Panc1 (cell line): ENCODE results near the gene TNK1. TPM values are rescaled to one million over a fixed set of nuclear protein-coding genes. Genes with fewer than 3 reads are reported as not detected.
A peak's percentile ranks its signal among the peaks of the same experiment; 100 is the strongest.

Experiments
- ATAC-seq: fragments of 200-7000 bp; cut with Tn5 transposase; 2 replicates; pipeline ENCODE4 v1.9.1; 2020; ENCODE audit warnings: mild to moderate bottlenecking, moderate library complexity
- BruUV-seq: library from RNA; stranded (reverse); fragments of 400-500 nt; replicated peaks from 2 replicates; lab custom pipeline; 2021; lab: Mats Ljungman, UMichigan
- CTCF ChIA-PET: fragments of 300-600 bp; sonication (Branson Sonifier 250); formaldehyde crosslinking; loops from one replicate; lab custom pipeline; 2022; ENCODE audit warnings: antibody characterized with exemption; lab: Charles Lee
- POLR2A ChIA-PET: fragments of 300-600 bp; sonication (Branson Sonifier 250); formaldehyde crosslinking; loops from one replicate; lab custom pipeline; 2022; ENCODE audit warnings: antibody characterized with exemption; lab: Charles Lee
- DNase-seq: peaks from one replicate; pipeline ENCODE4 v3.0.0-alpha.2; 2010; ENCODE audit warnings: low read depth, low spot score
- H3K27ac ChIP-seq: 2 replicates; pipeline ENCODE4 v1.5.1; 2011; ENCODE audit warnings: mild to moderate bottlenecking, low read length, inconsistent platforms
- H3K27me3 ChIP-seq: fragments of 200-500 bp; sonication (Bioruptor generic); 2 replicates; pipeline ENCODE4 v1.6.0; 2014; ENCODE audit warnings: low read length, inconsistent platforms; ENCODE audit not compliant: control insufficient read depth, insufficient read depth
- H3K36me3 ChIP-seq: fragments of 200-500 bp; sonication (Bioruptor generic); 2 replicates; pipeline ENCODE4 v1.5.1; 2014; ENCODE audit warnings: inconsistent platforms, mild to moderate bottlenecking, low read length, moderate library complexity; ENCODE audit not compliant: control insufficient read depth, insufficient read depth
- H3K4me1 ChIP-seq: 2 replicates; pipeline ENCODE4 v1.5.1; 2011; ENCODE audit warnings: inconsistent platforms, mild to moderate bottlenecking, low read length, moderate library complexity; ENCODE audit not compliant: control insufficient read depth, insufficient read depth
- H3K4me3 ChIP-seq, 2 experiments: 2 replicates each; pipeline ENCODE4 v1.5.1; 2011 to 2012; ENCODE audit warnings: low read depth in 2 of 2, low read length in 2 of 2, mild to moderate bottlenecking in 2 of 2, inconsistent platforms in 1 of 2, moderate library complexity in 1 of 2
- H3K9me3 ChIP-seq: fragments of 200-500 bp; sonication (Bioruptor generic); 2 replicates; pipeline ENCODE4 v1.5.1; 2014; ENCODE audit warnings: low read depth, mild to moderate bottlenecking, inconsistent platforms, low read length, moderate library complexity; ENCODE audit not compliant: control insufficient read depth, insufficient read depth
- CTCF ChIP-seq: fragments of 450-650 bp; IDR thresholded peaks from 2 replicates; pipeline ENCODE4 v1.5.1; 2017; ENCODE audit warnings: mild to moderate bottlenecking
- POLR2AphosphoS5 ChIP-seq: IDR thresholded peaks from 2 replicates; pipeline ENCODE4 v1.6.1; 2012; ENCODE audit warnings: mild to moderate bottlenecking, low read depth, low read length, moderate library complexity
- REST ChIP-seq, 2 experiments: IDR thresholded peaks; 2 replicates each; pipeline ENCODE4 v1.6.1; 2011 to 2012; ENCODE audit warnings: low read depth in 2 of 2, control low read depth in 1 of 2, low read length in 1 of 2, mild to moderate bottlenecking in 1 of 2, moderate library complexity in 1 of 2; ENCODE audit not compliant: insufficient read depth in 1 of 2
- SIN3A ChIP-seq: IDR thresholded peaks from 2 replicates; pipeline ENCODE4 v1.6.1; 2012; ENCODE audit warnings: low read depth, mild to moderate bottlenecking, low read length, moderate library complexity, borderline replicate concordance; ENCODE audit not compliant: insufficient read depth
- TCF7L2 ChIP-seq: IDR thresholded peaks from 2 replicates; pipeline ENCODE4 v1.6.1; 2011; ENCODE audit warnings: mild to moderate bottlenecking, low read depth, low read length, inconsistent platforms
- in situ Hi-C: cut with HindIII; loops from 2 replicates; pipeline ENCODE4 v1.10.0; 2016; ENCODE audit warnings: low sequenced_read_pairs, low pct_unique_long_range_greater_than_20kb
- intact Hi-C: fragments of 100-400 bp; cut with micrococcal nuclease; formaldehyde crosslinking; loops from one replicate; pipeline ENCODE4 v1.10.0; 2022; ENCODE audit not compliant: unreplicated experiment
- total RNA-seq: library from RNA; stranded (reverse); gene quantifications from one replicate; pipeline ENCODE4 v1.2.1, GENCODE V29; 2021; ENCODE audit not compliant: unreplicated experiment

TNK1 gene
- total RNA-seq, 1 experiment from 2014 or later: 6.2 TPM

- no TSS peak for BruUV-seq
- Histone ChIP-seq H3K4me3 (peak overlapping the region; percentile 51 to 63), H3K4me1 (no peaks in the 10 kb centered on the region), H3K9me3 (peaks cover 3% of the 10 kb centered on the region; the same call in 1 of the 2 replicates), H3K36me3 (peaks cover 2% of the 10 kb centered on the region; the same call in 1 of the 2 replicates), H3K27ac (peak overlapping the region; percentile 68), H3K27me3 (no peaks in the 10 kb centered on the region)
- TF ChIP-seq POLR2AphosphoS5 (no peak), REST (IDR thresholded peaks at IDR 0.05; ENCODE audit: insufficient read depth in 1 of 2, low read depth in 2 of 2, low read length in 1 of 2) (no peak)
- intact Hi-C loops (no loop called here), in situ Hi-C loops (no loop called here)
- ATAC-seq: 0 out of 2 replicates have a peak, but pooled peaks have one; percentile 28
- CTCF ChIA-PET: no interaction called here
- DNase-seq: no peak
- POLR2A ChIA-PET: no interaction called here
Observed at GRCh38 chr17:7380321-7380720, 568 bp upstream of the TNK1 start.

GRCh38 chr17:7382901-7383300 lies 2.0 kb downstream of the TNK1 start:
- CTCF ChIA-PET: no interaction called here
- no TSS peak for BruUV-seq
- intact Hi-C loops: no loop called here
- H3K27me3 ChIP-seq: no peaks in the 10 kb centered on the region
- in situ Hi-C loops: no loop called here
- H3K9me3 ChIP-seq: peaks cover 3% of the 10 kb centered on the region; the same call in 1 of the 2 replicates
- no peak overlapping the region for H3K4me3 ChIP-seq
- peaks cover 2% of the 10 kb centered on the region; the same call in 1 of the 2 replicates for H3K36me3 ChIP-seq
- H3K4me1 ChIP-seq: no peaks in the 10 kb centered on the region
- no peak overlapping the region for H3K27ac ChIP-seq
- DNase-seq: no peak
- POLR2A ChIA-PET: no interaction called here
- ATAC-seq: no peak
- TF ChIP-seq CTCF (no peak), TCF7L2 (no peak), POLR2AphosphoS5 (no peak), REST (IDR thresholded peaks at IDR 0.05; ENCODE audit: insufficient read depth in 1 of 2, low read depth in 2 of 2, low read length in 1 of 2) (no peak), SIN3A (no peak)
